ENCODE data around the gene HLA-DQA1.
"Not testable (repeated sequence)": the region's sequence is repeated elsewhere in the genome, so short reads cannot be mapped to it uniquely, and the experiment has no call there.

Gene HLA-DQA1

DNA sequence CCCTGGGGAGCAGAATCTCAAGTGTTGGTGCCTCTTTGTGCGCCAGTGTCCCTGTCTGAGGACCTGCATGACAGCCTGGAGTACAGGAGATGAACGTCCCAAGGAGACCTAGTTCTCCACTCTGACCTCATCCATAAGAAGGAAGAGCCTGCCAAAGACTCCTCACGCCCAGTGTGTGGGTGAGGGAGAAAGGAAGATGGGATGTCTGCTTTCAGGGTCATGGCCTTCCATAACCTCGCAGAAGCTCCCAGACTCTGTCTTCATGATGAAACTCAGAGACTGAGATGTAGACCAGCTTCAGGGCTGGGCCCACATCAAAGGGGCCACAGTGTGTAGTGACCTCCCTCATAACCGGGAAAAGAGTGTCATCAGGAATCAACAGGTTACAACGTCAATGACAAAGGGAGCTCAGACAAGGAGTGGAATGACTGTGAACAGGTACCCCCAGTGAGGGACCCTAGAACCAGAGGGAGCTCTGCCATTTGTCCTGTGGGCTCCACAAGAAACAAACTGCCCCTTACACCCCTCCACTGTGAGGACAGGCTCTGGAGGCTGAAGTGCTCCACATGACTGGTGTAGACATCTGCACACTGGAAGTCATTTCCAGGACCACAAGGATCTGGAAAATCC lies 21.2 kb downstream of the HLA-DQA1 start:
- DNase-seq (no peak), ATAC-seq (no peak)

DNA sequence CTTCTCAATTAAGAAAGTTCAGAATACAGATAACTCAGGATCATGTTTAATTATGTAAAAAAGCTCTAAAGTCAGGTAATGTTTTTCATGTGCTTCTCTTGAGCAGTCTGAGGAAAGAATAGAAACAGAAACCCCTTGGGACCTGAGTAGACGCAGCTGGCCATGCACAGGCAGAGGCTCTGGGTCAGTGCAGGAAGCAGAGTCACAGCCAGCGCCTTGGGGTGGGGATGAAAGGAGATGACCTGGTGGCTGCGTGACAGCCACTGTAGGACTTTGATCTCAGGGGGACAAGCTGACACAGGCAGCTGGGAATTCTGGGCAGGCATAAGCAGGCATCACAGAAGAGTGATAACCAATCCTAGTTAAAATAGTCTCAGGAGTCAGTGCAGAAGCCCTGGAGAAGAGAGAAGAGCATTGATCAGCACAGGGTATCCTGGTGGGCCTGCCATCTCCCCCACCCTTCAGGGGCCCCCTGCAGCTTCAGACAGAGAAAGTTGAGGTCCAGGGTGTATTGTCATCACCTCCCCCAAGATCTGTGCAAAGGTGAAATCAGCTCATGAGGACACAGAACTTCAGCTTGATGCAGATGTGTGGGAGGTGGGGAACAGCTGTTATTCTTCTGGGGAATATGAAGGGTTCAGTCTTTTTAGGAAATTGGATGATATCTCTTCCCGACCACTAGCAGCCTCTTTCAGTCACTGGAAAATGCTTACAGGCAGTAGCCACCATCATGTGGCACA lies 22.8 kb downstream of the HLA-DQA1 start:
- ATAC-seq (no peak), DNase-seq (no peak)

DNA sequence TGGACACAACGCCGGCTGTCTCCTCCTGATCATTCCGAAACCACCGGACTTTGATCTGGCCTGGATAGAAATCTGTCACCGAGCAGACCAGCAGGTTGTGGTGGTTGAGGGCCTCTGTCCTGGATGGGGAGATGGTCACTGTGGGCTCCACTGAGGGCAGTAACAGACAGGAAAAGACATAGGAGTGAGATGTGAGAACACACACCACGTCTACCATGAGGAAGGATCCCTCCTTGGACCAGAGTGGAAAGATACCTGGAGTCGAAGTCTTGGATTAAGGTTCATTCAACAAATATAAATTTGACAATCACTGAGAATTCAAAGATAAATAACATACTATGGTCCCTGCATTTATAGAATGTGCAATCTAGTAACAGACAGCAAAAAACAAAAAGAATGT lies 24.9 kb downstream of the HLA-DQA1 start:
- ATAC-seq = no peak
- DNase-seq = no peak

DNA sequence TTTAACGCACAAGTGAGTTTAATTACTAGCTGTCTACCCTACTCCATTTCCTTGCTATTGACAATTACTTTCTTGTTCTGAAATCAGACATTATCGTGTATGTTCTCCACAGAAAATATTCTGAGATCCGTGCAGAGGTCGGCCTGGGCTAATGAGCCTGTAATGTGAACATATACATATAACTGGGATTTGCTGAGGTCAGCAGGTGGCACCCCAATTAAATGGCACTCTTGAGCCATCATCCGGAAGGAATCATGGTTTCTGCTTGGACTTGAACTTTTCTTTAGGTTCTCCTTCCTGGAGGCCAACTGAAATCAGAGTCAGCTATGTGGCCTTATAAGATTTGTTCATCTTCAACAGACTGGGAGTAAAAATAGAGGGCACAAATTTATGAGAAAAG lies 25.6 kb downstream of the HLA-DQA1 start:
- DNase-seq (no peak), ATAC-seq (no peak)

DNA sequence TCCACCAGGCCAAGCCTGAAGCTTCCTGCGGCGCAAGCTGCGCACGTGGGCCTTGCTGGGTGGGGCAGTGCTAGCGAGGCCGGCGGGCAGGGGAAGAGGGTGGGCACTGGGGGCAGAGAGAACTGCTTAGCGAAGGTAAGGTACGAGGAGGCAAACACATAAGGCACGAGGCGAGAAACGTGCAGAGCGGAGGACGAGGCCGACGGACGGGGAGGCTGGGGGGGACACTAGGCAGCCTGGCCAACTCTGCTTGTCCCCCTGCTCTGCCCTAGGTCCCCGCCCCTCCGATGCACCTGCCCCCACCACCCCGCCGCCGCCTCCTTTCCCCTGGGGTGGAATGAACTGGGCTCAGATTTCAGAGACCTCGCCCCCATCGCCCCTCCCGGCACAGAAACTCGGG lies 27.1 kb downstream of the HLA-DQA1 start:
- no peak for DNase-seq

DNA sequence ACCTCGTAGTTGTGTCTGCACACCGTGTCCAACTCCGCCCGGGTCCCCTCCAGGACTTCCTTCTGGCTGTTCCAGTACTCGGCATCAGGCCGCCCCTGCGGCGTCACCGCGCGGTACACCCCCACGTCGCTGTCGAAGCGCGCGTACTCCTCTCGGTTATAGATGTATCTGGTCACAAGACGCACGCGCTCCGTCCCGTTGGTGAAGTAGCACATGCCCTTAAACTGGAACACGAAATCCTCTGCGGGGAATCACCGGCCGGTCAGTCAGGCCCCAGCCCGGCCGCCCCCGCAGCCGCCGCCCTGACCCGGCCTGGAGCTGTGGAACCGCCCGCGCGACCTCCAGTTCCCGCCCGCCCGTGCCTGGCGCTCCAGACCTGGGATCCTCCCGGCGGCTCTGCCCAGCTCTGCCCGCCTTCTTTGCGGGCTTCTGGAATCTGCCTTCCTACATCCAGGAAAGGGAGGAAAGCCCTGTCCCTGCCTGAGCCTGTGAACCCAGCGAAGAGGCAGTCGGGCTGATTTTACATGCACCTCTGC lies 27.7 kb downstream of the HLA-DQA1 start:
- DNase-seq (peak; percentile 13), ATAC-seq (peak; percentile 17)

More for the DNA sequence above, 27.1 kb downstream of the HLA-DQA1 start:
- no peak for ATAC-seq

DNA sequence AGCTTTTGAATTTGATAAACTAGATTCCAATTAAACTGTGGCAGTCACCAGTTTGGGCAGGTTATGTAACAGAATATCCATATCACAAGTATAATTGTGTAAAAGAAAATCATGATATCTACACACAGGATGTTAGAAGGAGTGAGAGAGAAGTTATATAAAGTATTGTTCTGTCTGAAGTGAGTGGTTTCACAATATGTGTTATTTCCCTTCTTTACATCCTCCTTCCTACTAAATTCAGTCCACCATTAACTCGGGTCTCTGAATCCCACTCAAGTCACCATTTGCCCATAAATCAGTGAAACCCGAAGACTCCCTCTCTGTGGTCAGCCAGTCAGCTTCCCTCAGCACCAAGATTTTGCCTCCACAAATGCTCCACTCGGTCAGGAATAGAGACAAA lies 28.5 kb downstream of the HLA-DQA1 start:
- ATAC-seq (no peak), DNase-seq (no peak)

DNA sequence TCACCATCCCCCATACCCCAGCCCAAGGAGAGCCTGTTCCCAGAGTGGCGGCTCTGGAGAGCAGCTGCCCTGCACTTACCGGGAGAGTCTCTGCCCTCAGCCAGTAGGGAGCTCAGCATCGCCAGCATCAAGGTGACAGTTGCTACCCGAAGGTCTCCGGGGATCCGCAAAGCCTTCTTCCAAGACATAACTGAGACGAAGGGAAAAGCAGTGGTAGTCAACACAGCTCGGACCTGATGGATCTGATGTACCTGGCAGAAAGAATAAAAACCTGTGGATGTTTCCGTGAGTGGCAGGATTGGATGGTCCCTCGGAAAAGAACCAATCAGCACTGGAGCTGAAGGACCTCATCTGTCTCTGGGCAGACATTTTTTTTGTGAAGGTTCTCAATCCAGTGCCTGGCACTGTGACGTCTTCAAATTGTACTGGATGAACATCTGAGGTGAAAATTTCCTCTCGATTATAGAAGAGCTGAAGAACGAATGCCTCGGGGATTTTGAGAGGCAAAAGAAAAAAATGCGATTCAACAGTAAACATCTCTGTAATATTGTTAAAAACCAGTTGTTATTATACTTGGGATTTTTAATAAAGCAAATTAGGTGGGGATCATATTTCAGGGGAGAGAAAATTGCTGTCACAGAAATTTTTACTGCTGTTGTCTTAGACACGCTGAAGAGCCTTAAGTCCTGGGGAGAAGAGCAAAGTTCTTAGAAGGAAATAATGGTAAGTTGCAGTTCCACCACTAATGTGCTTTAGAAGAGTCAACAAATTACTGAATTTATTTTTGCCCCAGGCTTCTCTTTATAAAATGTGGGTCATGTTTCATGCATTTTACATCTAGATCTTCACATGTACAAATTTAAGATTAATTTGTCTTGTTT lies 29.5 kb downstream of the HLA-DQA1 start, which contains the start of gene HLA-DQB1:
Gene HLA-DQB1 (minus strand): TSS at position 238 of the 881 bp plus-strand sequence. CDS start 50 bp downstream, at position 188.
- peak; percentile 26 for DNase-seq
- ATAC-seq = peak; percentile 70

DNA sequence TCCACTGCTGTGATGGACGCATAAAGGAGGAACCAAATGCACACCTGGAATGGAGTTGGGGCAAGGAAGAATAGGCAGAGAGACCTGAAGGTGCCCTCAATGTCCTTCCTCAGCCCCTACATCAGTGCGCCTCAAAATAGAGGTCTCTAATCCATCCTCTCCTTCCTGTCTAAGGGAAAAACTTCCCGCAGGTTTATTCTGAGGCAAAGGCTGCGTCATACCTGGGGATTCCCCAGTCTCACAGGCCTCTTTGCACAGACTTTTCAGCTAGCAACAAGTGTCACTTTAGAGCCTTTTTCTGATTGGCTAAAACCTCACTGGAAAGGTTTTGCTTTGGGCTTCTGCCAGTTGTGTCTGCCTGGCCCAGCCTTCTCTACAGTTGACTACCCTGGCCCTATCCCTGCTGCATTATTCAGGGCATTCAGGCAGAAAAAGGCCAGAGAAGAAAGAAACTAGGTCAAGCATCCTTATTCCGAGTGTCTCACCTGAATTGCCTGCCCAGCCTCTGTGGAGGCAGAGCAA lies 31.1 kb downstream of the HLA-DQA1 start:
- ATAC-seq (peak; percentile 81), DNase-seq (peak; percentile 46)

DNA sequence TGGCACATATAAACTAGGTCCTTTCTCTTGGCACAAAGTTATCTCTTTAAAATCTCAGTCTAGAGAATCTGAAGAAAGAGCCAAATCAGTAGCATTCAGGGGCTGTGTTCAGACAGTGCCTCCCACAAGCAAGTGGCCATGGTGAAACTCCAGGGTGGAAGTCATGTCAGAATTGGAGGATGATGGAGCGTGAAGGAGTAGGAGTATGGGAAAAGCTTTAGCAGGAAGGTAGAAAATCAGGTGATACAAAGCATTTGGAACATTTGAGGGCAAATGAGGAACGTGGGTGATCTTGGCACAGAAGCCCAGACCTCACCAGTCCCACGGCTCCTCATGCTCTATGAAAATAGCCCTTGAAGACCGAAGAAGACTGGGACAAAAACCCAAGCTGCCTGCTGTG lies 32.0 kb downstream of the HLA-DQA1 start:
- ATAC-seq (no peak), DNase-seq (no peak)

DNA sequence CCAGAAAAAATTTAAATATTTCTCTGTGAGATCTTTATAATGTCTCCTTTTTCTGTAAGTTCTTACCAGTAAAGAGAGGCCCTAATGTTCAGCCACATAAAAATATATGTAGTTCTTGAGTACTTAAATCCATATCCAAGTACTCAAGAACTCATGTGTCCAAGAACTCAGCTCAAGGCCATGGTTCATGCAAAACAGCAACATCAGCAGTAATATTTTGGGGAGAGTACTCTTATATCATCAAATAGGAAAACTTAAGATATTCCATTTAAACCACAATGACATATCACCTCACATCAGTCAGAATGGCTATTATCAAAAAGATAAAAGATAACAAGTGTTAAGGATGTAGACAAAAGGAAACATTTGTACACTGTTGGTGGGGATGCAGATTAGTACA lies 32.7 kb downstream of the HLA-DQA1 start:
- no peak for DNase-seq
- ATAC-seq = no peak

DNA sequence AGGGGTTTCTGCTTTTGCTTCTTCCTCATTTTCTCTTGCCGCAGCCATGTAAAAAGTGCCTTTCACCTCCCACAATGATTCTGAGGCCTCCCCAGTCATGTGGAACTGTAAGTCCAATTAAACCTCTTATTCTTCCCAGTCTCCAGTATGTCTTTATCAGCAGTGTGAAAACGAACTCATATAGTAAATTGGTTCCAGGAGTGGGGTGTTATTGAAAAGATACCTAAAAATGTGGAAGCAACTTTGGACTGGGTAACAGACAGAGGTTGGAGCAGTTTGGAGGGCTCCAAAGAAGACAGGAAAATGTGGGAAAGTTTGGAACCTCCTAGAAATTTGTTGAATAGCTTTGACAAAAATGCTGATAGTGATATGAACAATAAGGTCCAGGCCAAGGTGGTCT lies 34.7 kb downstream of the HLA-DQA1 start:
- not testable (repeated sequence) for ATAC-seq

DNA sequence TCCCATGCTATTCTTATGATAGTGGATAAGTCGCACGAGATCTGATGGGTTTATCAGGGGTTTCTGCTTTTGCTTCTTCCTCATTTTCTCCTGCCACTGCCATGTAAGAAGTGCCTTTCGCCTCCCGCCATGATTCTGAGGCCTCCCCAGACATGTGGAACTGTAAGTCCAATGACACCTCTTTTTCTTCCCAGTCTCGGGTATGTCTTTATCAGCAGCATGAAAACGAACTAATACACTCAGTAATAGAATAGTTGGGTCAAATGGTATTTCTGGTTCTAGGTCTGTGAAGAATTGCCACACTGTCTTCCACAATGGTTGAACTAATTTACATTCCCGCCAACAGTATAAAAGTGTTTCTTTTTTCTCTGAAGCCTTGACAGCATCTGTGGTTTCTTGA lies 36.9 kb downstream of the HLA-DQA1 start:
- not testable (repeated sequence) for DNase-seq, ATAC-seq

More for the DNA sequence above, 34.7 kb downstream of the HLA-DQA1 start:
- not testable (repeated sequence) for DNase-seq

DNA sequence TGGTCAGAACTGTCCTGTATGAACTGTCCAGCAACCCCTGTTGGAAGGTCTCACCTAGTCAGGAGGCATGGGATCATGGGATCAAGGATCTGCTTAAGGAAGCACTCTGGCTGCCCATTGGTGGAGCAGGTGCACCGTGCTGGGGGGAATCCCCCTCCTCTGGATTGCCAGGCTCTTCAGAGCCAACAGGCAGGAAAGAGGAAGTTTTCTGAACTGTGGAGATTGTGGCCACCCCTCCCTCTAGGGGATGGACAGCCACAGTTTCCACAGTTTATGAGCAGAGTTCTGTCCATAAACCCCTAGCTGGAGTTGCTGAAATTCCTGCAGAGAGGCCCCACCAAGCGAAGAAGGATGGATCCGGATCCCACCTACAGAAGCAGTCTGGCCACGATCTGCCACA lies 42.3 kb downstream of the HLA-DQA1 start:
- DNase-seq (no peak), ATAC-seq (no peak)

DNA sequence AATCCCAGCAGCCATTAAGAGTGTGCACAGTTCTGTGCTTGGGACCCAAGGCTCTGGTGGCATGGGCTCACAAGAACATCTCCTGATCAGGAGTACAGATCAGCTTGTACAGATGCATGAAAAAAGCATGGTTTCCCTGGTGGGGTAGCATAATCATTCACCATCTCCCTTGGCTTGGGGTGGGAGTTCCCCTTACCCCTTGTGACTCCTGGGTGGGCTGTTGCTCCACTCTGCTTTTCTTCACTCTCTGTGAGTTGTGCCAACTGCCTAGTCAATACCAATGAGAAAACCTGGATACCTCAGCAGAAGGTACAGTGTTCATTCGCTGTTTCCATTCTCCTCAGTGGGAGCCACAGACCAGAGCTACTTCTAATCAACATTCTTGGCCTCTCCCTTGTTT lies 42.8 kb downstream of the HLA-DQA1 start:
- DNase-seq (no peak), ATAC-seq (no peak)

DNA sequence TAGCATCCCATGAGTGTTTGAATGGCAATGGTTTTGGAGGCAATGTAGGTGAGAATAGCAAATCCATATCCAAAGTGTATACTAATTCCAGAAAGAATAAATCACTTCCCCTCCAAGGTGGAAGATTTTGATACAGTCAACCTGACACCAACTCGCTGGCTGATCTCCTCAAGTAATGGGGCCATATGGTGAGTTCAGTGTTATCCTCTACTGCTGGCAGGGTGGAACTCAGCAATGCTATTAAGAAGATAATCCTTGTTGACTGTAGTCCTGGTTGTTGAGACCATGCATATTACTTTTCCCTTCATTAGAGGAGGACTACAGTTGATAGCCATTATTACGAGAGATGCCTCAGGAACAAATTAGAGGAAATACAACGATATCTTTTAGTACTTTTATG lies 47.0 kb downstream of the HLA-DQA1 start:
- no peak for ATAC-seq
- no peak for DNase-seq

DNA sequence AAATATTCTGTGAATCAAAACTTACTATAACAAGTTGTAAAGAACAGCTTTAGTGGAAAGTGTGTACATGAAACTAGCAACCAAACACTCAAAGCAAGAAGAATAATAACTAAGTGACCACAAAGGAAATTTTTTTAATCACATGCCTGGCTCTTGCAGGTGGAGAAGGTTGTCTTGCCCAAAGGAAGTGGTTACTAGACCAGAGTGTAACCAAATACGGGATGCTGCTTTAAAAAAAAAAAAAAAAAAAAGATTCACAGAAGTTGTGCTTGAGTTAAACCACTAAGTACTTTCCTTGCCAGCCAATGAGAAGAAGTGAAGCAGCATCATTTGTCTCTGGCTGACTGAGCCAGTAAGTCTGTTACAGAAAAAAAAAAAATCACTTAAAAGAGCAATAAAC lies 48.4 kb downstream of the HLA-DQA1 start:
- DNase-seq = peak; percentile 15
- peak; percentile 93 for ATAC-seq

DNA sequence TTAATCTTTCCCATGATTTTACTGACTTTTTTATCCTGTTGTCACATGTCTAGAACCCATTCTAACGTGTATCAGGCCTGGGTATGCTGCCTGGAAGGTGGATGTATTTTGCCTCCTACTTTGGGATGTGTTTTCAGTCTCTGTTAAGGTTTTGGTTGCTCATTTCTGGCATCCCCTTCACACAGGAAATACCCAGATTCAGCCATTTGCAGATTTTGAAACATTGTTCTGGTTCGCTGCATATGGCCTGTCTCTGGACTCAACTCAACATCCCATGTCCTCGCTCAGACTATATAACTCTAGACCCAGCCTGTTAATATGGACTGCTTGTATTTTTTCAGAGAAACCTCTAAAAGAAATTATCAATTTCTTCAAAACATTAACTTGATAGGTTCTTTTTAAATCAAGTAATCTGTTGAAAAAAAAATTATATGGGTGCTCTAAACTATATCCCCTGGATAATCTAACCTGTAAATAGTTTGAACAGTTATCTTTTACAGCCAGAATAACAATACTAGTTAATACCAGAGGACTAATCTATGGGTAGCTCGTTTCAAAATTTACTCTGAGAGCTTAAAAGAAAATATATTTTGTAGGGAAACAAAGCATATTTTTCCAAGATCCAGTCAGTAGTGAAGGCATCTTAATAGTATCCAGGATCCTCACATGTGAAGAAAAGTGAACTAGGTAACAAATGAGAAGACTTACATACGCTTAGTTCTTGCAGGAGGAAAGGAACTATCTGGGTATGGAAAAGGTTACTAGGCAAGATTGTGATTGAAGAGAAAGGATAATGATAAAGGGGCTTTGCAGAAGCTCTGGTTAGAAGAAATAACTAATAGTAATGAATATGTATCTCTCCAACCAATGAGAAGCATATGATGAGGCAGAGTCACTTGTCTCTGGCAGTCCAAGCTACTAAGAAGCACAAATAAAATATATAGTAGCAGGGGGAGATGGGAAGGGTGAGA lies 52.6 kb downstream of the HLA-DQA1 start:
- DNase-seq (no peak), ATAC-seq (no peak)

DNA sequence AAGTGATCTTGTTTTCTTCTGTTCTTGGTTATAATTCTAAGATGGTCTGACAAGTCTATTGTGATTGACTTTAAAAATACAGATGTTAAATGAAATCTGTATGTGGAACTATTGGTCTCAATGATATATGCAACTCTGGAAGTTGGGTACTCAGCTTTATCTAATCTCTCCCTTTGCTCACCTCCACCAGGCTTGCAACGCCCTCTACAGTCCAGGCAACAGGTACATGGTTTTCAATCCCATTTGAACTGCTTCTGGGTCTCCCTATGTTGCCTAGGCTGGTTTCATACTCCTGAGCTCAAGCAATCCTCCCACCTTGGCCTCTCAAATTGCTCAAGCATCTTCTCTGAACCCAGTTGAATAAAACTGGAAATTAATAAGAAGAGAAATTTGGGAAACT lies 54.8 kb downstream of the HLA-DQA1 start:
- ATAC-seq = peak; percentile 65
- DNase-seq = peak; percentile 56
